Activated naive CD8-positive, alpha-beta T cell treated with anti-CD3 and anti-CD28 coated beads, Interleukin-2, amount 10 ng/mL, durations not matched to agents 7 days and 5 days (primary cell): ENCODE measurements around the gene NCF4. TPM values are rescaled to one million over a fixed set of nuclear protein-coding genes. Genes with fewer than 3 reads are reported as not detected.

Experiments used
- ATAC-seq: fragments of 150-1000 bp; cut with Tn5 transposase; one replicate; pipeline ENCODE4 v1.10.0; 2021; ENCODE audit warnings: low read depth, moderate library complexity
- POLR2A ChIA-PET: fragments of 350-600 bp; sonication (Branson Sonifier 250); formaldehyde crosslinking; loops from one replicate; lab custom pipeline; 2021; ENCODE audit warnings: antibody characterized with exemption; lab: Charles Lee
- DNase-seq: peaks from one replicate; pipeline ENCODE4 v3.0.0; 2021
- H3K27ac Mint-ChIP-seq: one replicate; pipeline ENCODE4 v1.8.0; 2022; ENCODE audit warnings: mild to moderate bottlenecking, mixed read lengths
- H3K27me3 Mint-ChIP-seq: one replicate; pipeline ENCODE4 v1.8.0; 2022; ENCODE audit warnings: mild to moderate bottlenecking, moderate library complexity, mixed read lengths
- H3K36me3 Mint-ChIP-seq: one replicate; pipeline ENCODE4 v1.8.0; 2021; ENCODE audit warnings: mild to moderate bottlenecking, mixed read lengths
- H3K4me1 Mint-ChIP-seq: one replicate; pipeline ENCODE4 v1.8.0; 2021; ENCODE audit warnings: mixed read lengths
- H3K4me3 Mint-ChIP-seq: one replicate; pipeline ENCODE4 v1.8.0; 2022; ENCODE audit warnings: mild to moderate bottlenecking, moderate library complexity, mixed read lengths
- H3K9me3 Mint-ChIP-seq: one replicate; pipeline ENCODE4 v1.8.0; 2021; ENCODE audit warnings: mixed read lengths
- total RNA-seq, 2 experiments: library from RNA; stranded (reverse); gene quantifications; one replicate each; pipeline ENCODE4 v1.2.3, GENCODE V29; 2021

Gene NCF4
- total RNA-seq, 2 experiments from 2014 or later, result 31.0 to 35.3 TPM

GRCh38 chr22:36874309-36874696 lies 13.5 kb downstream of the NCF4 start:
- no peak overlapping the region for H3K4me3 Mint-ChIP-seq
- H3K27ac Mint-ChIP-seq, result peak overlapping the region; percentile 84
- no peak for DNase-seq
- H3K4me1 Mint-ChIP-seq, result peaks cover 23% of the 10 kb centered on the region
- peaks cover 53% of the 10 kb centered on the region for H3K36me3 Mint-ChIP-seq
- H3K9me3 Mint-ChIP-seq, result peaks cover 3% of the 10 kb centered on the region
- H3K27me3 Mint-ChIP-seq, result no peaks in the 10 kb centered on the region
- POLR2A ChIA-PET, result interaction anchor here (0.9 kb wide), 1 partner anchor 13 kb away, joined by 8 read pairs; the partner anchor contains the start of gene NCF4
- no peak for ATAC-seq

- ATAC-seq (no peak), DNase-seq (no peak)
- Mint-ChIP-seq H3K27ac (peak overlapping the region; percentile 30), H3K4me3 (no peak overlapping the region), H3K9me3 (peaks cover 4% of the 10 kb centered on the region), H3K27me3 (no peaks in the 10 kb centered on the region), H3K4me1 (peaks cover 23% of the 10 kb centered on the region), H3K36me3 (peaks cover 54% of the 10 kb centered on the region)
- POLR2A ChIA-PET, result no interaction called here
Measured at GRCh38 chr22:36874736-36875135, 13.9 kb downstream of the NCF4 start.

GRCh38 chr22:36875741-36876140 lies 14.9 kb downstream of the NCF4 start:
- H3K4me3 Mint-ChIP-seq, result no peak overlapping the region
- H3K27me3 Mint-ChIP-seq, result no peaks in the 10 kb centered on the region
- no peak for ATAC-seq
- POLR2A ChIA-PET, result interaction anchor here (0.9 kb wide), 1 partner anchor 99 kb away, joined by 3 read pairs; the partner anchor contains the start of gene IFT27
- peaks cover 10% of the 10 kb centered on the region for H3K9me3 Mint-ChIP-seq
- H3K4me1 Mint-ChIP-seq, result peaks cover 23% of the 10 kb centered on the region
- peaks cover 56% of the 10 kb centered on the region for H3K36me3 Mint-ChIP-seq
- DNase-seq, result no peak
- H3K27ac Mint-ChIP-seq, result no peak overlapping the region

- H3K4me3 Mint-ChIP-seq, result no peak overlapping the region
- H3K27ac Mint-ChIP-seq, result no peak overlapping the region
- peaks cover 29% of the 10 kb centered on the region for H3K9me3 Mint-ChIP-seq
- DNase-seq (no peak), ATAC-seq (no peak)
- H3K4me1 Mint-ChIP-seq, result peaks cover 6% of the 10 kb centered on the region
- peaks cover 53% of the 10 kb centered on the region for H3K36me3 Mint-ChIP-seq
- peaks cover 4% of the 10 kb centered on the region for H3K27me3 Mint-ChIP-seq
- POLR2A ChIA-PET, result no interaction called here
Measured at GRCh38 chr22:36879775-36880174, 19.0 kb downstream of the NCF4 start.

- POLR2A ChIA-PET, result interaction anchor here (0.6 to 0.7 kb wide), 2 partner anchors 12 to 318 kb away, joined by 4 to 6 read pairs; no protein-coding TSS in a partner anchor
- peaks cover 6% of the 10 kb centered on the region for H3K4me1 Mint-ChIP-seq
- H3K36me3 Mint-ChIP-seq, result peaks cover 40% of the 10 kb centered on the region
- H3K27me3 Mint-ChIP-seq, result peaks cover 9% of the 10 kb centered on the region
- ATAC-seq (no peak), DNase-seq (no peak)
- H3K4me3 Mint-ChIP-seq, result no peak overlapping the region
- peaks cover 32% of the 10 kb centered on the region for H3K9me3 Mint-ChIP-seq
- peak overlapping the region; percentile 50 for H3K27ac Mint-ChIP-seq
Measured at GRCh38 chr22:36881504-36882245, 20.9 kb downstream of the NCF4 start.

GRCh38 chr22:36884349-36885158 lies 23.7 kb downstream of the NCF4 start:
- Mint-ChIP-seq H3K4me3 (no peak overlapping the region), H3K4me1 (peaks cover 9% of the 10 kb centered on the region)

GRCh38 chr22:36885474-36885873 lies 24.7 kb downstream of the NCF4 start:
- ATAC-seq, result no peak
- H3K4me1 Mint-ChIP-seq, result peaks cover 9% of the 10 kb centered on the region
- no peak for DNase-seq
- H3K27ac Mint-ChIP-seq, result no peak overlapping the region
- peaks cover 16% of the 10 kb centered on the region for H3K27me3 Mint-ChIP-seq
- peaks cover 12% of the 10 kb centered on the region for H3K36me3 Mint-ChIP-seq
- H3K9me3 Mint-ChIP-seq, result peaks cover 23% of the 10 kb centered on the region
- H3K4me3 Mint-ChIP-seq, result no peak overlapping the region
- POLR2A ChIA-PET, result no interaction called here

More at GRCh38 chr22:36884349-36885158, 23.7 kb downstream of the NCF4 start:
- Mint-ChIP-seq H3K9me3 (peaks cover 29% of the 10 kb centered on the region), H3K27me3 (peaks cover 14% of the 10 kb centered on the region), H3K36me3 (peaks cover 17% of the 10 kb centered on the region), H3K27ac (no peak overlapping the region)
- DNase-seq, result no peak
- POLR2A ChIA-PET, result no interaction called here
- no peak for ATAC-seq

GRCh38 chr22:36886016-36886415 lies 25.2 kb downstream of the NCF4 start:
- no peak overlapping the region for H3K4me3 Mint-ChIP-seq
- H3K27me3 Mint-ChIP-seq, result peaks cover 16% of the 10 kb centered on the region
- peaks cover 22% of the 10 kb centered on the region for H3K9me3 Mint-ChIP-seq
- H3K36me3 Mint-ChIP-seq, result peaks cover 12% of the 10 kb centered on the region
- H3K27ac Mint-ChIP-seq, result no peak overlapping the region
- ATAC-seq (no peak), DNase-seq (no peak)
- POLR2A ChIA-PET, result interaction anchor here (0.6 kb wide), 1 partner anchor 20 kb away, joined by 3 read pairs; no protein-coding TSS in a partner anchor
- peaks cover 9% of the 10 kb centered on the region for H3K4me1 Mint-ChIP-seq

- Mint-ChIP-seq H3K4me3 (no peak overlapping the region), H3K27ac (no peak overlapping the region), H3K27me3 (peaks cover 20% of the 10 kb centered on the region), H3K36me3 (peaks cover 6% of the 10 kb centered on the region), H3K9me3 (peaks cover 15% of the 10 kb centered on the region), H3K4me1 (peaks cover 8% of the 10 kb centered on the region)
- no peak for DNase-seq
- ATAC-seq, result no peak
- POLR2A ChIA-PET, result no interaction called here
Measured at GRCh38 chr22:36887162-36887561, 26.4 kb downstream of the NCF4 start.

- H3K4me1 Mint-ChIP-seq, result peaks cover 9% of the 10 kb centered on the region
- POLR2A ChIA-PET, result interaction anchor here (0.7 to 1.4 kb wide), 2 partner anchors 9 to 11 kb away, joined by 5 read pairs; no protein-coding TSS in a partner anchor
- H3K4me3 Mint-ChIP-seq, result no peak overlapping the region
- peaks cover 17% of the 10 kb centered on the region for H3K27me3 Mint-ChIP-seq
- no peak overlapping the region for H3K27ac Mint-ChIP-seq
- H3K9me3 Mint-ChIP-seq, result peaks cover 3% of the 10 kb centered on the region
- peaks cover 3% of the 10 kb centered on the region for H3K36me3 Mint-ChIP-seq
- DNase-seq (no peak), ATAC-seq (no peak)
Measured at GRCh38 chr22:36891646-36892045, 30.8 kb downstream of the NCF4 start.

GRCh38 chr22:36892292-36892691 lies 31.5 kb downstream of the NCF4 start:
- no peak for ATAC-seq
- POLR2A ChIA-PET, result interaction anchor here (1.4 kb wide), 1 partner anchor 9 kb away, joined by 5 read pairs; no protein-coding TSS in a partner anchor
- Mint-ChIP-seq H3K36me3 (peaks cover 3% of the 10 kb centered on the region), H3K27ac (no peak overlapping the region), H3K9me3 (peaks cover 6% of the 10 kb centered on the region), H3K4me1 (peaks cover 7% of the 10 kb centered on the region), H3K27me3 (peaks cover 17% of the 10 kb centered on the region), H3K4me3 (no peak overlapping the region)
- no peak for DNase-seq

GRCh38 chr22:36893262-36893661 lies 32.5 kb downstream of the NCF4 start:
- Mint-ChIP-seq H3K9me3 (peaks cover 8% of the 10 kb centered on the region), H3K27ac (no peak overlapping the region), H3K27me3 (peaks cover 16% of the 10 kb centered on the region), H3K4me3 (no peak overlapping the region), H3K4me1 (peaks cover 8% of the 10 kb centered on the region), H3K36me3 (peaks cover 3% of the 10 kb centered on the region)
- no peak for DNase-seq
- ATAC-seq, result no peak
- POLR2A ChIA-PET, result interaction anchor here (0.6 kb wide), 1 partner anchor 11 kb away, joined by 6 read pairs; no protein-coding TSS in a partner anchor

- no peak overlapping the region for H3K4me3 Mint-ChIP-seq
- no peak overlapping the region for H3K27ac Mint-ChIP-seq
- POLR2A ChIA-PET, result no interaction called here
- ATAC-seq (no peak), DNase-seq (no peak)
- peaks cover 4% of the 10 kb centered on the region for H3K36me3 Mint-ChIP-seq
- H3K9me3 Mint-ChIP-seq, result peaks cover 10% of the 10 kb centered on the region
- peaks cover 10% of the 10 kb centered on the region for H3K4me1 Mint-ChIP-seq
- peaks cover 16% of the 10 kb centered on the region for H3K27me3 Mint-ChIP-seq
Measured at GRCh38 chr22:36894266-36894665, 33.5 kb downstream of the NCF4 start.
